Activated gamma-delta T cell treated with Interleukin-2 at 50 U/mL for 16 hours (primary cell): ENCODE data around the gene SIPA1L3.

ENCODE experiments used
- DNase-seq: peaks from one replicate; pipeline ENCODE4 v3.0.0-alpha.2; 2020

The SIPA1L3 gene

GRCh38 chr19:37947778-37948177, 40.8 kb downstream of the SIPA1L3 start:
- no peak for DNase-seq

- no peak for DNase-seq
These were observed 41.4 kb downstream of the SIPA1L3 start for GRCh38 chr19:37948362-37948761.

GRCh38 chr19:37950471-37951175, 43.6 kb downstream of the SIPA1L3 start:
- DNase-seq: no peak

GRCh38 chr19:37951816-37952210, 44.8 kb downstream of the SIPA1L3 start:
- no peak for DNase-seq

- no peak for DNase-seq
These were observed 46.3 kb downstream of the SIPA1L3 start for GRCh38 chr19:37953171-37953917.

GRCh38 chr19:37953918-37954303, 46.9 kb downstream of the SIPA1L3 start:
- DNase-seq: no peak

- DNase-seq: no peak
These were observed 47.4 kb downstream of the SIPA1L3 start for GRCh38 chr19:37954421-37954874.

- DNase-seq: no peak
These were observed 49.0 kb downstream of the SIPA1L3 start for GRCh38 chr19:37955986-37956385.

- no peak for DNase-seq
These were observed 50.2 kb downstream of the SIPA1L3 start for GRCh38 chr19:37957176-37957575.

GRCh38 chr19:37959665-37960114, 52.7 kb downstream of the SIPA1L3 start:
- no peak for DNase-seq

GRCh38 chr19:37961198-37961597, 54.2 kb downstream of the SIPA1L3 start:
- DNase-seq: no peak

- no peak for DNase-seq
These were observed 56.4 kb downstream of the SIPA1L3 start for GRCh38 chr19:37963190-37963936.

- no peak for DNase-seq
These were observed 57.1 kb downstream of the SIPA1L3 start for GRCh38 chr19:37964109-37964508.

GRCh38 chr19:37966211-37966661, 59.2 kb downstream of the SIPA1L3 start:
- no peak for DNase-seq

- no peak for DNase-seq
These were observed 59.7 kb downstream of the SIPA1L3 start for GRCh38 chr19:37966662-37967231.

GRCh38 chr19:37969695-37970094, 62.7 kb downstream of the SIPA1L3 start:
- no peak for DNase-seq

- DNase-seq: no peak
These were observed 63.7 kb downstream of the SIPA1L3 start for GRCh38 chr19:37970699-37971098.

GRCh38 chr19:37972803-37973202, 65.8 kb downstream of the SIPA1L3 start:
- no peak for DNase-seq

- no peak for DNase-seq
These were observed 66.7 kb downstream of the SIPA1L3 start for GRCh38 chr19:37973666-37974065.

- DNase-seq: no peak
These were observed 68.1 kb downstream of the SIPA1L3 start for GRCh38 chr19:37975071-37975470.

GRCh38 chr19:37975596-37976515, 68.8 kb downstream of the SIPA1L3 start:
- DNase-seq: no peak

- no peak for DNase-seq
These were observed 70.4 kb downstream of the SIPA1L3 start for GRCh38 chr19:37977391-37977790.
